ENCODE results near the gene EYA2. TPM values are rescaled to one million over a fixed set of nuclear protein-coding genes. Genes with fewer than 3 reads are reported as not detected.

EYA2 gene
- total RNA-seq, 1 experiment from 2014 or later = 0.74 TPM

DNA sequence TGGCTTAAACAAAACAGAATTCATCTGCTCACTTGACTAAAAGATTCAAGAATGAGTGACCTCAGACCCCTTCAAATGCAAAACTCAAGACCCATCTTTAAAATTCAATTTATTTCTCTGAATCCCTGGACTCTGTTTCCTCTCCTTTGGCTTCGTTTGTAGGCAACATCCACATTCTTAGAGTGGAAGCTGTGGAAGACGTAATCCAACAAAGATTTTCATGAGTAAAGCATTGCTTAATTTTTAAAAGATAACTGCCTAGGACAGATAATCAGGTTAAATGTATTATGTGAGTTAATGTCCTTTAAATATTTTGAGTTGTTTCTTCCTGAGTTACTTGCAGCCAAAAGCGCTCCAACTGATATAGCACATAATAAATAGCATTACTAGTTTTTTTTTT is 297.3 kb downstream of the EYA2 start:
- H4K91ac ChIP-seq (ENCODE audit: insufficient read length, low read depth, low read length) = no peak overlapping the region
- H2AK5ac ChIP-seq (ENCODE audit: insufficient read length, low read length) = no peak overlapping the region
- H4K20me1 ChIP-seq (ENCODE audit: control insufficient read depth, insufficient read depth, insufficient read length) = no peaks in the 10 kb centered on the region
- H2AFZ ChIP-seq (ENCODE audit: low read length) = no peak overlapping the region
- no peak overlapping the region for H2BK120ac ChIP-seq (ENCODE audit: low read depth, low read length, poor library complexity, severe bottlenecking)
- no peak overlapping the region for H3K14ac ChIP-seq (ENCODE audit: insufficient read depth, low read length)
- H4K8ac ChIP-seq (replicated peaks; ENCODE audit: insufficient read length, low read depth, low read length) = no peak overlapping the region
- no peak overlapping the region for H3K27ac Mint-ChIP-seq
- H3K79me1 ChIP-seq (ENCODE audit: insufficient read depth, low read depth, low read length, poor library complexity, severe bottlenecking) = no peaks in the 10 kb centered on the region
- H2BK15ac ChIP-seq (ENCODE audit: low read depth, low read length) = no peak overlapping the region
- WGBS (ENCODE audit: extremely low coverage, insufficient read length, low lambda C conversion rate) = no CpG with 5 or more reads among the region's 3 CpGs
- no peak overlapping the region for H3K4me2 ChIP-seq (ENCODE audit: insufficient read depth, insufficient read length, low read length)
- H3K27ac ChIP-seq (ENCODE audit: insufficient read length, low read depth, low read length) = no peak overlapping the region
- peaks cover 4 to 18% of the 10 kb centered on the region in 2 experiments for H3K4me1 Mint-ChIP-seq
- no peaks in the 10 kb centered on the region for H3K9me3 ChIP-seq (ENCODE audit: control insufficient read depth, low read depth, low read length)
- no peak overlapping the region for H3T11ph ChIP-seq (ENCODE audit: low read length)
- peaks cover 5% of the 10 kb centered on the region; the same call in 1 of the 2 replicates for H3K27me3 Mint-ChIP-seq (ENCODE audit: low read depth)
- no peaks in the 10 kb centered on the region for H3K9me3 Mint-ChIP-seq
- no peak overlapping the region for H3K18ac ChIP-seq (ENCODE audit: insufficient read length, low read depth, low read length)
- peaks cover 3% of the 10 kb centered on the region for H3K23me2 ChIP-seq (ENCODE audit: insufficient read length, low read depth, low read length, poor library complexity, severe bottlenecking)
- H2BK20ac ChIP-seq (ENCODE audit: low read depth, low read length, poor library complexity, severe bottlenecking) = no peak overlapping the region
- H3K23ac ChIP-seq (ENCODE audit: insufficient read length, low read depth, low read length) = no peak overlapping the region
- TF ChIP-seq, protein P1, sequence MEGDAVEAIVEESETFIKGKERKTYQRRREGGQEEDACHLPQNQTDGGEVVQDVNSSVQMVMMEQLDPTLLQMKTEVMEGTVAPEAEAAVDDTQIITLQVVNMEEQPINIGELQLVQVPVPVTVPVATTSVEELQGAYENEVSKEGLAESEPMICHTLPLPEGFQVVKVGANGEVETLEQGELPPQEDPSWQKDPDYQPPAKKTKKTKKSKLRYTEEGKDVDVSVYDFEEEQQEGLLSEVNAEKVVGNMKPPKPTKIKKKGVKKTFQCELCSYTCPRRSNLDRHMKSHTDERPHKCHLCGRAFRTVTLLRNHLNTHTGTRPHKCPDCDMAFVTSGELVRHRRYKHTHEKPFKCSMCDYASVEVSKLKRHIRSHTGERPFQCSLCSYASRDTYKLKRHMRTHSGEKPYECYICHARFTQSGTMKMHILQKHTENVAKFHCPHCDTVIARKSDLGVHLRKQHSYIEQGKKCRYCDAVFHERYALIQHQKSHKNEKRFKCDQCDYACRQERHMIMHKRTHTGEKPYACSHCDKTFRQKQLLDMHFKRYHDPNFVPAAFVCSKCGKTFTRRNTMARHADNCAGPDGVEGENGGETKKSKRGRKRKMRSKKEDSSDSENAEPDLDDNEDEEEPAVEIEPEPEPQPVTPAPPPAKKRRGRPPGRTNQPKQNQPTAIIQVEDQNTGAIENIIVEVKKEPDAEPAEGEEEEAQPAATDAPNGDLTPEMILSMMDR (conservative IDR thresholded peaks at IDR 0.05) = no peak
- H3K4ac ChIP-seq (ENCODE audit: low read depth, low read length) = no peak overlapping the region
- no peak overlapping the region for H2BK5ac ChIP-seq (ENCODE audit: insufficient read length, low read length)
- H3K36me3 Mint-ChIP-seq (ENCODE audit: insufficient read depth in 1 of 3, low read depth in 3 of 3) = no peaks in the 10 kb centered on the region
- no peak overlapping the region for H3K9ac ChIP-seq (ENCODE audit: extremely low read depth, insufficient read length, low read length)
- no peak overlapping the region for H2BK12ac ChIP-seq (ENCODE audit: insufficient read length, low read depth, low read length)
- DNase-seq = no peak
- H3K79me2 ChIP-seq (ENCODE audit: insufficient read depth, low read length) = no peaks in the 10 kb centered on the region
- H3K27me3 ChIP-seq (ENCODE audit: insufficient read depth, low read length) = no peaks in the 10 kb centered on the region
- H3K56ac ChIP-seq (ENCODE audit: insufficient read length, low read depth, low read length) = no peak overlapping the region
- no peaks in the 10 kb centered on the region for H3K4me1 ChIP-seq (ENCODE audit: insufficient read depth, low read length)
- no peak overlapping the region for H4K5ac ChIP-seq (ENCODE audit: insufficient read length, low read depth, low read length)
- H3K4me3 Mint-ChIP-seq = no peak overlapping the region
